ENCODE data around the gene PRM3.

Gene PRM3

GRCh38 chr16:11272921-11273720 is at the start of gene PRM3:
TSS of gene PRM3 (minus strand) at chr16:11273629. CDS start at chr16:11273595, 34 bp downstream.
- no peak for DNase-seq (ENCODE audit: low read depth)

- no peak for DNase-seq (ENCODE audit: low read depth)
These were observed 49.4 kb upstream of the PRM3 start for GRCh38 chr16:11322823-11323222.

- DNase-seq (ENCODE audit: low read depth) = no peak
These were observed 48.2 kb upstream of the PRM3 start for GRCh38 chr16:11321662-11322061.

GRCh38 chr16:11320170-11320569 is 46.7 kb upstream of the PRM3 start:
- no peak for DNase-seq (ENCODE audit: low read depth)

- no peak for DNase-seq (ENCODE audit: low read depth)
These were observed 46.2 kb upstream of the PRM3 start for GRCh38 chr16:11319529-11320146.

- DNase-seq (ENCODE audit: low read depth) = no peak
These were observed 45.4 kb upstream of the PRM3 start for GRCh38 chr16:11318817-11319216.

- no peak for DNase-seq (ENCODE audit: low read depth)
These were observed 43.0 kb upstream of the PRM3 start for GRCh38 chr16:11316331-11317015.

GRCh38 chr16:11315510-11315909 is 42.1 kb upstream of the PRM3 start:
- DNase-seq (ENCODE audit: low read depth) = no peak

- no peak for DNase-seq (ENCODE audit: low read depth)
These were observed 41.0 kb upstream of the PRM3 start for GRCh38 chr16:11314309-11314894.

GRCh38 chr16:11313493-11314308 is 40.3 kb upstream of the PRM3 start:
- DNase-seq (ENCODE audit: low read depth) = no peak

- DNase-seq (ENCODE audit: low read depth) = no peak
These were observed 39.5 kb upstream of the PRM3 start for GRCh38 chr16:11312718-11313492.

- no peak for DNase-seq (ENCODE audit: low read depth)
These were observed 37.6 kb upstream of the PRM3 start for GRCh38 chr16:11310997-11311561.

- no peak for DNase-seq (ENCODE audit: low read depth)
These were observed 37.2 kb upstream of the PRM3 start for GRCh38 chr16:11310634-11310977.

- DNase-seq (ENCODE audit: low read depth) = no peak
These were observed 36.6 kb upstream of the PRM3 start for GRCh38 chr16:11309895-11310633.

GRCh38 chr16:11308493-11309283 is 35.3 kb upstream of the PRM3 start:
- no peak for DNase-seq (ENCODE audit: low read depth)

GRCh38 chr16:11307639-11308492 is 34.4 kb upstream of the PRM3 start:
- DNase-seq (ENCODE audit: low read depth) = no peak

GRCh38 chr16:11306997-11307638 is 33.7 kb upstream of the PRM3 start:
- DNase-seq (ENCODE audit: low read depth) = no peak

GRCh38 chr16:11306381-11306780 is 33.0 kb upstream of the PRM3 start:
- DNase-seq (ENCODE audit: low read depth) = no peak

Data from CMK (cell line).